Measurements from ENCODE around the gene HIVEP1. TPM values are rescaled to one million over a fixed set of nuclear protein-coding genes. Genes with fewer than 3 reads are reported as not detected.
"Not testable (repeated sequence)": the region's sequence is repeated elsewhere in the genome, so short reads cannot be mapped to it uniquely, and the experiment has no call there.

The HIVEP1 gene
- total and polyA plus RNA-seq, 5 donors = 5.1 to 16.9 (median 14.4) TPM

DNA sequence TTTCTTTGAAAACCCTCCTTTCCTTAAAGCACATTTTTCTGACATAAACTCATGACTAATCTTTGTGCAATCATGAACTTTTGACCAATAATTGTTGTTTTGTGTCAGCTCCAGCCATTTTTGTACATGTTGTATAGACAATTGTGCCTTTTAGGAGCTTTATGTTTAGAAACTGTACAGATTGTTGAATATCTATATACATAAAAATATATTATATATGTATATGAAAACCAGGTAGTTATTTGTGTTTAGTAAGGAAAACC, 152.3 kb downstream of the HIVEP1 start:
- no peaks in the 10 kb centered on the region for H3K9me3 ChIP-seq (ENCODE audit: control insufficient read depth, low read length)
- H3K27ac ChIP-seq (ENCODE audit: low read length) = no peak overlapping the region
- intact Hi-C loops (cut with DNase I) = no loop called here
- ATAC-seq (no peak), DNase-seq (no peak)
- no peaks in the 10 kb centered on the region for H3K27me3 ChIP-seq (ENCODE audit: control insufficient read depth, insufficient read depth)
- H3K4me1 ChIP-seq (ENCODE audit: control insufficient read depth, insufficient read depth, low read length) = no peaks in the 10 kb centered on the region
- no peak overlapping the region for H3K4me3 ChIP-seq (ENCODE audit: low read length)

DNA sequence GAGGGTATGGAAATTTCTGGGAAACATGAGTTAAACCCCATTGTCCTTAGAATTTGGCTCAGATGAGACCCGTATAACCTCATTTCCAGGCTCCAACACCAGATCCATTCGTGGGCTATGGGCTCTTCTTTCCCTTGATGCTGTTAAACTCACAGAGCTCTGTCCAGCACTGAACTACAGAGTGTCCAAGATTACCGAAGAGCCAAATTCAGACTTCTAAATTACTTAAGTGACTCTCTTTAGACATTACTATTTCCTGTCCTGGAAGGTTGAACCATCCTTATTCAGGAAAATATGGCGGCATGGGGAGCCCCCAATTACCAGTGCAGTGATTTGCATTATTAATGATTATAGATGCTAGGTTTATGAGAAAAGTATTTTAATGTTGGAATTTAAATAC, 153.2 kb downstream of the HIVEP1 start:
- no peak for ATAC-seq
- Histone ChIP-seq H3K4me3 (ENCODE audit: low read length) (no peak overlapping the region), H3K27ac (ENCODE audit: low read length) (no peak overlapping the region), H3K4me1 (ENCODE audit: control insufficient read depth, insufficient read depth, low read length) (no peaks in the 10 kb centered on the region), H3K27me3 (ENCODE audit: control insufficient read depth, insufficient read depth) (no peaks in the 10 kb centered on the region), H3K9me3 (ENCODE audit: control insufficient read depth, low read length) (no peaks in the 10 kb centered on the region)
- intact Hi-C loops (cut with DNase I) = no loop called here
- 71% methylated on average over 4 of the region's 4 CpGs for WGBS
- DNase-seq = no peak

- Histone ChIP-seq H3K4me1 (ENCODE audit: control insufficient read depth, insufficient read depth, low read length) (no peaks in the 10 kb centered on the region), H3K4me3 (ENCODE audit: low read length) (no peak overlapping the region), H3K27ac (ENCODE audit: low read length) (no peak overlapping the region), H3K9me3 (ENCODE audit: control insufficient read depth, low read length) (no peaks in the 10 kb centered on the region), H3K27me3 (ENCODE audit: control insufficient read depth, insufficient read depth) (no peaks in the 10 kb centered on the region)
- no peak for ATAC-seq
- DNase-seq = no peak
- intact Hi-C loops (cut with DNase I) = no loop called here
- WGBS = 76% methylated on average over 5 of the region's 5 CpGs
Measured at GRCh38 chr6:12165722-12166280, 153.7 kb downstream of the HIVEP1 start.

DNA sequence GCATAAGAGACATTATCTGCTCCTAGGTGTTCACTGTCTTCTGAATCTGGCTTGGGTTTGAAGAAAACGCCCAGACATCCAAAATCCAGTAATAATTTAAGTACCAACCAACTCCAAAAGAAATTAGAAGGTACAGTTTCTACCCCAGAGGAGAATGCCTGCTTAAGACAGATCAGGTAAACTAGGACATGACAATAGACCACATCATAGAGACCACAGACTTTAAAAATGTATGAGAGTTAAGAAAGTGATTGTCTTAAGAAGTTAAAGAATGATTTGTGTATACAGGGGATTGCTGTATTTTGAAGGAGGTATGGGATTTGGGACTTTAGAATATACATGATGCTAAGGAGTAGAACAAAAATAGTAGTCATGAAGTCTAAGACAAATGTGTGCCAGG, 157.3 kb downstream of the HIVEP1 start:
- Histone ChIP-seq H3K9me3 (ENCODE audit: control insufficient read depth, low read length) (no peaks in the 10 kb centered on the region), H3K27ac (ENCODE audit: low read length) (no peak overlapping the region), H3K4me3 (ENCODE audit: low read length) (no peak overlapping the region), H3K4me1 (ENCODE audit: control insufficient read depth, insufficient read depth, low read length) (no peaks in the 10 kb centered on the region), H3K27me3 (ENCODE audit: control insufficient read depth, insufficient read depth) (no peaks in the 10 kb centered on the region)
- intact Hi-C loops (cut with DNase I) = no loop called here
- DNase-seq = no peak
- WGBS = 100% methylated on average over 1 of the region's 1 CpG
- no peak for ATAC-seq

GRCh38 chr6:12170351-12171092, 158.4 kb downstream of the HIVEP1 start:
- WGBS = 81% methylated on average over 13 of the region's 13 CpGs

GRCh38 chr6:12171717-12172116, 159.6 kb downstream of the HIVEP1 start:
- no peak overlapping the region for H3K27ac ChIP-seq (ENCODE audit: low read length)
- no peaks in the 10 kb centered on the region for H3K9me3 ChIP-seq (ENCODE audit: control insufficient read depth, low read length)
- ATAC-seq (no peak), DNase-seq (no peak)
- H3K4me3 ChIP-seq (ENCODE audit: low read length) = no peak overlapping the region
- H3K27me3 ChIP-seq (ENCODE audit: control insufficient read depth, insufficient read depth) = no peaks in the 10 kb centered on the region
- H3K4me1 ChIP-seq (ENCODE audit: control insufficient read depth, insufficient read depth, low read length) = no peaks in the 10 kb centered on the region
- intact Hi-C loops (cut with DNase I) = no loop called here
- WGBS = 95% methylated on average over 5 of the region's 5 CpGs

More at GRCh38 chr6:12170351-12171092, 158.4 kb downstream of the HIVEP1 start:
- Histone ChIP-seq H3K4me3 (ENCODE audit: low read length) (no peak overlapping the region), H3K27ac (ENCODE audit: low read length) (no peak overlapping the region), H3K4me1 (ENCODE audit: control insufficient read depth, insufficient read depth, low read length) (no peaks in the 10 kb centered on the region), H3K27me3 (ENCODE audit: control insufficient read depth, insufficient read depth) (no peaks in the 10 kb centered on the region), H3K9me3 (ENCODE audit: control insufficient read depth, low read length) (no peaks in the 10 kb centered on the region)
- ATAC-seq (no peak), DNase-seq (no peak)
- intact Hi-C loops (cut with DNase I) = no loop called here

DNA sequence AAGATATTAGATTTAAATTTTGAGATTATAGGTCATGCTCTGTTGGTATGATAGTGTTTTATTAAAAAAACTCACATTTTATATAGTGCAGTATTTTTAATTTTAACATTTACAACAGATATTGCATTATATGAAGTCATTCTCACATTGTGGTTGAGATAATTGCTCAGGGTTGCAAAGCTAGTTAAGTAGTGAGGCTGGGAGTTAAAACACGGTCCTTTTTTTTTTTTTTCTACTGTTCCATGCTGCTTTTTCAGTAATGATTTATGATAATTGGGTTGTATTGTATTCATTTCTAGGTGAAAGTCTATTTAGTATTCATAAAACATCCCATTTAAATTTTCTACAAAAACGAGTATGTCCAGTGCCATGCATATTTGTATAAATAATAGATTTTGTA, 160.5 kb downstream of the HIVEP1 start:
- intact Hi-C loops (cut with DNase I) = no loop called here
- ATAC-seq = no peak
- no peak for DNase-seq
- Histone ChIP-seq H3K4me3 (ENCODE audit: low read length) (no peak overlapping the region), H3K27ac (ENCODE audit: low read length) (no peak overlapping the region), H3K27me3 (ENCODE audit: control insufficient read depth, insufficient read depth) (no peaks in the 10 kb centered on the region), H3K4me1 (ENCODE audit: control insufficient read depth, insufficient read depth, low read length) (no peaks in the 10 kb centered on the region), H3K9me3 (ENCODE audit: control insufficient read depth, low read length) (no peaks in the 10 kb centered on the region)
- WGBS = 47% methylated on average over 2 of the region's 2 CpGs

- no peaks in the 10 kb centered on the region for H3K9me3 ChIP-seq (ENCODE audit: control insufficient read depth, low read length)
- H3K4me3 ChIP-seq (ENCODE audit: low read length) = no peak overlapping the region
- DNase-seq (no peak), ATAC-seq (no peak)
- H3K27me3 ChIP-seq (ENCODE audit: control insufficient read depth, insufficient read depth) = no peaks in the 10 kb centered on the region
- intact Hi-C loops (cut with DNase I) = no loop called here
- no peaks in the 10 kb centered on the region for H3K4me1 ChIP-seq (ENCODE audit: control insufficient read depth, insufficient read depth, low read length)
- WGBS = 64% methylated on average over 5 of the region's 5 CpGs
- H3K27ac ChIP-seq (ENCODE audit: low read length) = no peak overlapping the region
Measured at GRCh38 chr6:12173181-12173580, 161.1 kb downstream of the HIVEP1 start.

- intact Hi-C loops (cut with DNase I) = no loop called here
- H3K4me3 ChIP-seq (ENCODE audit: low read length) = no peak overlapping the region
Measured at GRCh38 chr6:12173661-12174060, 161.5 kb downstream of the HIVEP1 start.

GRCh38 chr6:12174878-12175277, 162.8 kb downstream of the HIVEP1 start:
- Histone ChIP-seq H3K27me3 (ENCODE audit: control insufficient read depth, insufficient read depth) (no peaks in the 10 kb centered on the region), H3K9me3 (ENCODE audit: control insufficient read depth, low read length) (no peaks in the 10 kb centered on the region), H3K4me1 (ENCODE audit: control insufficient read depth, insufficient read depth, low read length) (no peaks in the 10 kb centered on the region), H3K27ac (ENCODE audit: low read length) (no peak overlapping the region), H3K4me3 (ENCODE audit: low read length) (no peak overlapping the region)
- DNase-seq (no peak), ATAC-seq (no peak)
- WGBS = 95% methylated on average over 2 of the region's 2 CpGs
- intact Hi-C loops (cut with DNase I) = no loop called here

More at GRCh38 chr6:12173661-12174060, 161.5 kb downstream of the HIVEP1 start:
- no peak overlapping the region for H3K27ac ChIP-seq (ENCODE audit: low read length)
- H3K27me3 ChIP-seq (ENCODE audit: control insufficient read depth, insufficient read depth) = no peaks in the 10 kb centered on the region
- ATAC-seq = no peak
- no peak for DNase-seq
- H3K9me3 ChIP-seq (ENCODE audit: control insufficient read depth, low read length) = no peaks in the 10 kb centered on the region
- 74% methylated on average over 2 of the region's 2 CpGs for WGBS
- no peaks in the 10 kb centered on the region for H3K4me1 ChIP-seq (ENCODE audit: control insufficient read depth, insufficient read depth, low read length)

- WGBS = 93% methylated on average over 8 of the region's 8 CpGs
- Histone ChIP-seq H3K27ac (ENCODE audit: low read length) (no peak overlapping the region), H3K4me1 (ENCODE audit: control insufficient read depth, insufficient read depth, low read length) (no peaks in the 10 kb centered on the region), H3K4me3 (ENCODE audit: low read length) (no peak overlapping the region), H3K9me3 (ENCODE audit: control insufficient read depth, low read length) (no peaks in the 10 kb centered on the region), H3K27me3 (ENCODE audit: control insufficient read depth, insufficient read depth) (no peaks in the 10 kb centered on the region)
- no peak for DNase-seq
- ATAC-seq = no peak
- intact Hi-C loops (cut with DNase I) = no loop called here
Measured at GRCh38 chr6:12175626-12176025, 163.5 kb downstream of the HIVEP1 start.

GRCh38 chr6:12176782-12177181, 164.7 kb downstream of the HIVEP1 start:
- H3K9me3 ChIP-seq (ENCODE audit: control insufficient read depth, low read length); DNase-seq; H3K27me3 ChIP-seq (ENCODE audit: control insufficient read depth, insufficient read depth); H3K4me1 ChIP-seq (ENCODE audit: control insufficient read depth, insufficient read depth, low read length); H3K27ac ChIP-seq (ENCODE audit: low read length); intact Hi-C loops (cut with DNase I); ATAC-seq; H3K4me3 ChIP-seq (ENCODE audit: low read length): not testable (repeated sequence)
- 95% methylated on average over 3 of the region's 3 CpGs for WGBS

Data from right cardiac atrium (tissue), 5 donors.